ENCODE data around the gene GNAS. TPM values are rescaled to one million over a fixed set of nuclear protein-coding genes. Genes with fewer than 3 reads are reported as not detected.

The GNAS gene
- total and polyA plus RNA-seq, 10 of the 15 experiments (the other 5 are each of a cell fraction or from before 2014, with no cell fraction given): 209 to 950 (median 394) TPM

DNA sequence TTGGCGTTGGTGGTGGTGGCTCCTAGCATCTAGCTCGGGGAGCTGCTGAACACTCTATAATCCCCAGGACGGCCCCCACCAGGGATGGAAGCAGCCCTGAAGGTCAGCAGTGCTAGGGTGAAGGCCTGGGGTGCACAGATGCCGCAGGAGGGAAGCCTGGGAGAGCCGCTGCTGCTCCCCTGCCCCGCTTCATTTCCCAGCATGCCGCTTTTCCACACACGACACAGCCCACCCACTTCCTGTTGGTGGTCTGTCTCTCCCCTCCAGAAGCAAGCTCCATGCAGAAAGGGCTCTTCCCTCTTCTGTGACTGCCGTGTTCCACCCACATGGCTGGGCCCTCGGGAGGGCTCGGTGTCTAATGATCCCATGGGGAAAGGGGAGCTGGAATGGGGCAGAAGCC lies 37.1 kb upstream of the GNAS start (continued):
- TF ChIP-seq RCOR1 (conservative IDR thresholded peaks at IDR 0.05; ENCODE audit: low read depth, low read length) (no peak), MTA3 (IDR thresholded peaks at IDR 0.05; ENCODE audit: borderline replicate concordance, low read length) (no peak), MYB (IDR thresholded peaks at IDR 0.05; ENCODE audit: borderline replicate concordance, low read depth, low read length) (no peak)

- in situ Hi-C loops (cut with MboI): no loop called here
- H3K9ac ChIP-seq (ENCODE audit: control insufficient read depth, insufficient read depth, low read length): no peak overlapping the region
- H3K4me3 ChIP-seq: no peak overlapping the region
- ChIA-PET SMC1A (ENCODE audit: uncharacterized antibody, unreplicated experiment) (no interaction called here), POLR2A (no interaction called here), CTCF (no interaction called here), RAD21 (ENCODE audit: unreplicated experiment) (no interaction called here)
- H3K4me1 ChIP-seq (ENCODE audit: control insufficient read depth, insufficient read depth, low read length): no peaks in the 10 kb centered on the region
- no peaks in the 10 kb centered on the region; the same call in 1 of the 2 replicates for H4K20me1 ChIP-seq (ENCODE audit: control insufficient read depth, insufficient read depth)
- no peak overlapping the region for H2AFZ ChIP-seq (ENCODE audit: control insufficient read depth, low read depth, low read length)
- H3K9me3 ChIP-seq (replicated peaks; ENCODE audit: control insufficient read depth, insufficient read depth, low read length): no peaks in the 10 kb centered on the region
- TF ChIP-seq SMC3 (IDR thresholded peaks at IDR 0.05; ENCODE audit: borderline replicate concordance, low read length) (no peak), TCF12 (IDR thresholded peaks at IDR 0.05; ENCODE audit: low read depth, low read length) (no peak), PAX5 (IDR thresholded peaks at IDR 0.05; ENCODE audit: borderline replicate concordance, low read depth, low read length) (no peak), CREB1 (IDR thresholded peaks at IDR 0.05; ENCODE audit: low read depth) (no peak), NKRF (conservative IDR thresholded peaks at IDR 0.05) (no peak), ATF7 (IDR thresholded peaks at IDR 0.05; ENCODE audit: low read depth) (no peak), NR2F1 (conservative IDR thresholded peaks at IDR 0.05) (no peak), BHLHE40 (IDR thresholded peaks at IDR 0.05; ENCODE audit: borderline replicate concordance in 1 of 2, low read depth in 2 of 2, low read length in 1 of 2) (no peak), SREBF1 (IDR thresholded peaks at IDR 0.05; ENCODE audit: low read length) (no peak), EZH2 (IDR thresholded peaks at IDR 0.05; ENCODE audit: borderline replicate concordance, control insufficient read depth, low read depth, low read length) (no peak), YBX1 (IDR thresholded peaks at IDR 0.05) (no peak), SIN3A (IDR thresholded peaks at IDR 0.05; ENCODE audit: low read depth, low read length) (no peak), ZNF384 (IDR thresholded peaks at IDR 0.05; ENCODE audit: borderline replicate concordance, low read depth, low read length) (no peak), FOS (IDR thresholded peaks at IDR 0.05; ENCODE audit: borderline replicate concordance, extremely low read depth, insufficient read length) (no peak), NFYB (IDR thresholded peaks at IDR 0.05; ENCODE audit: insufficient read depth, low read depth, low read length) (no peak), E2F4 (IDR thresholded peaks at IDR 0.05; ENCODE audit: low read depth, low read length) (no peak), SMAD5 (IDR thresholded peaks at IDR 0.05; ENCODE audit: low read depth) (no peak)
- no peak for FAIRE-seq
- intact Hi-C loops (cut with micrococcal nuclease; ENCODE audit: unreplicated experiment): no loop called here
- 66% methylated on average over 6 of the region's 10 CpGs for WGBS (ENCODE audit: insufficient coverage, insufficient replicate concordance, low lambda C conversion rate, missing lambda C conversion rate)
- no TSS peak for BruUV-seq (replicated peaks)
- H3K27me3 ChIP-seq (replicated peaks in 1 of 2; ENCODE audit: control insufficient read depth in 2 of 2, insufficient read depth in 2 of 2, low read length in 1 of 2): no peaks in the 10 kb centered on the region
- no peak for ATAC-seq
- H3K4me2 ChIP-seq (ENCODE audit: control insufficient read depth, insufficient read depth): no peak overlapping the region
- no peak overlapping the region for H3K27ac ChIP-seq (ENCODE audit: control insufficient read depth, insufficient read depth)
- no peaks in the 10 kb centered on the region for H3K79me2 ChIP-seq (ENCODE audit: control insufficient read depth, insufficient read depth, low read length)
- peaks cover 0 to 1% of the 10 kb centered on the region in 2 experiments; a peak in 1 of 4 replicates for H3K36me3 ChIP-seq (ENCODE audit: control insufficient read depth in 2 of 2, insufficient read depth in 2 of 2, low read length in 1 of 2)
- DNase-seq (ENCODE audit: low read depth, low spot score): no peak
Measured at GRCh38 chr20:58816051-58816450, 36.5 kb upstream of the GNAS start.
